Epithelial cell of alveolus of lung (primary cell): ENCODE measurements around the gene ADGRG1. TPM values are rescaled to one million over a fixed set of nuclear protein-coding genes. Genes with fewer than 3 reads are reported as not detected.

ENCODE experiments used
- total RNA-seq: library from RNA; depleted of rRNA; stranded (reverse); fragments of >200 nt; gene quantifications from 2 replicates; pipeline ENCODE4 v1.2.1, GENCODE V29; 2015

The ADGRG1 gene
- 1.4 and 8.5 TPM in 2 replicates for total RNA-seq

GRCh38 chr16:57628008-57628781 lies at the start of gene ADGRG1:
TSS of gene ADGRG1 (plus strand) at chr16:57628630. CDS start at chr16:57650288, 21,658 bp downstream.

GRCh38 chr16:57668263-57668571 lies 39.8 kb downstream of the ADGRG1 start, which contains the start of gene ADGRG3:
TSS of gene ADGRG3 (plus strand) at chr16:57668306. CDS start at chr16:57668348, 42 bp downstream.

GRCh38 chr16:57694725-57695679 lies 66.6 kb downstream of the ADGRG1 start, which contains the start of gene DRC7:
TSS of gene DRC7 (plus strand) at chr16:57694806. CDS start at chr16:57697950, 3,144 bp downstream.

Other genes starting within 250 kb of the ADGRG1 start
- gene CCL17, start 223.9 kb upstream of the ADGRG1 start, total RNA-seq, result not detected in 2 replicates
- 43.2 and 43.6 TPM in 2 replicates for gene CIAPIN1, start 181.2 kb upstream of the ADGRG1 start, total RNA-seq
- gene COQ9, start 181.2 kb upstream of the ADGRG1 start, total RNA-seq, result 27.2 and 44.6 TPM in 2 replicates
- 111 and 116 TPM in 2 replicates for gene POLR2C, start 166.0 kb upstream of the ADGRG1 start, total RNA-seq
- 26.4 and 29.0 TPM in 2 replicates for gene DOK4, start 142.1 kb upstream of the ADGRG1 start, total RNA-seq
- 12.5 and 18.7 TPM in 2 replicates for gene CCDC102A, start 92.1 kb upstream of the ADGRG1 start, total RNA-seq
- not detected in 2 replicates for gene ADGRG5, start 86.0 kb upstream of the ADGRG1 start, total RNA-seq
- not detected in 2 replicates for gene ADGRG3, start 39.7 kb downstream of the ADGRG1 start, total RNA-seq
- 0.91 TPM in 1 of 2 replicates, not detected in the other for gene DRC7, start 66.2 kb downstream of the ADGRG1 start, total RNA-seq
- 10.5 and 23.7 TPM in 2 replicates for gene KATNB1, start 107.1 kb downstream of the ADGRG1 start, total RNA-seq
- gene KIFC3, start 173.9 kb downstream of the ADGRG1 start, total RNA-seq, result 23.8 and 54.2 TPM in 2 replicates